ENCODE results near the gene HCN4. TPM values are rescaled to one million over a fixed set of nuclear protein-coding genes. Genes with fewer than 3 reads are reported as not detected.

Gene HCN4
- total RNA-seq, 1 experiment from 2014 or later, result 0.29 TPM

- Histone ChIP-seq H3K4me1 (no peaks in the 10 kb centered on the region), H3K4me3 (ENCODE audit: low read depth, low read length) (no peak overlapping the region), H3K9me3 (no peaks in the 10 kb centered on the region), H3K27me3 (replicated peaks; ENCODE audit: control insufficient read depth, insufficient read depth, low read length) (no peaks in the 10 kb centered on the region), H3K36me3 (ENCODE audit: control insufficient read depth, insufficient read depth, low read length) (no peaks in the 10 kb centered on the region)
- CTCF ChIA-PET, result no interaction called here
- H3K4me1 Mint-ChIP-seq (ENCODE audit: low read depth, unreplicated experiment), result peaks cover 1% of the 10 kb centered on the region
- DNase-seq, result no peak
- intact Hi-C loops (cut with micrococcal nuclease; ENCODE audit: unreplicated experiment), result no loop called here
- TF ChIP-seq CTCF (IDR thresholded peaks at IDR 0.05; ENCODE audit: insufficient read depth in 1 of 2, low read depth in 1 of 2, low read length in 1 of 2, severe bottlenecking in 1 of 2, unreplicated experiment in 1 of 2), result no peak
- BruUV-seq (replicated peaks), result no TSS peak
- H3K27me3 Mint-ChIP-seq (ENCODE audit: insufficient read depth, unreplicated experiment), result peaks cover 6% of the 10 kb centered on the region
- POLR2A ChIA-PET, result no interaction called here
- no peak overlapping the region for H3K4me3 Mint-ChIP-seq (ENCODE audit: unreplicated experiment)
- H3K9me3 Mint-ChIP-seq (ENCODE audit: unreplicated experiment), result peaks cover 20% of the 10 kb centered on the region
- H3K36me3 Mint-ChIP-seq (ENCODE audit: insufficient read depth, unreplicated experiment), result no peaks in the 10 kb centered on the region
- H3K27ac Mint-ChIP-seq (ENCODE audit: unreplicated experiment), result no peak overlapping the region
Measured at GRCh38 chr15:73382115-73382514, 13.4 kb upstream of the HCN4 start.

- peaks cover 4% of the 10 kb centered on the region for H3K36me3 Mint-ChIP-seq (ENCODE audit: insufficient read depth, unreplicated experiment)
- H3K27ac Mint-ChIP-seq (ENCODE audit: unreplicated experiment), result no peak overlapping the region
- H3K27me3 Mint-ChIP-seq (ENCODE audit: insufficient read depth, unreplicated experiment), result peaks cover 6% of the 10 kb centered on the region
- no TSS peak for BruUV-seq (replicated peaks)
- no peak for TF ChIP-seq CTCF (IDR thresholded peaks at IDR 0.05; ENCODE audit: insufficient read depth in 1 of 2, low read depth in 1 of 2, low read length in 1 of 2, severe bottlenecking in 1 of 2, unreplicated experiment in 1 of 2)
- Histone ChIP-seq H3K4me3 (ENCODE audit: low read depth, low read length) (no peak overlapping the region), H3K27me3 (replicated peaks; ENCODE audit: control insufficient read depth, insufficient read depth, low read length) (no peaks in the 10 kb centered on the region), H3K36me3 (ENCODE audit: control insufficient read depth, insufficient read depth, low read length) (no peaks in the 10 kb centered on the region), H3K9me3 (no peaks in the 10 kb centered on the region), H3K4me1 (no peaks in the 10 kb centered on the region)
- no peaks in the 10 kb centered on the region for H3K4me1 Mint-ChIP-seq (ENCODE audit: low read depth, unreplicated experiment)
- ChIA-PET POLR2A (no interaction called here), CTCF (no interaction called here)
- H3K4me3 Mint-ChIP-seq (ENCODE audit: unreplicated experiment), result no peak overlapping the region
- H3K9me3 Mint-ChIP-seq (ENCODE audit: unreplicated experiment), result peaks cover 20% of the 10 kb centered on the region
- intact Hi-C loops (cut with micrococcal nuclease; ENCODE audit: unreplicated experiment), result no loop called here
- no peak for DNase-seq
Measured at GRCh38 chr15:73380661-73381060, 11.9 kb upstream of the HCN4 start.

GRCh38 chr15:73378089-73378488 lies 9.3 kb upstream of the HCN4 start:
- H3K27me3 Mint-ChIP-seq (ENCODE audit: insufficient read depth, unreplicated experiment), result peaks cover 6% of the 10 kb centered on the region
- no peak for TF ChIP-seq CTCF (IDR thresholded peaks at IDR 0.05; ENCODE audit: insufficient read depth in 1 of 2, low read depth in 1 of 2, low read length in 1 of 2, severe bottlenecking in 1 of 2, unreplicated experiment in 1 of 2)
- H3K9me3 Mint-ChIP-seq (ENCODE audit: unreplicated experiment), result peaks cover 20% of the 10 kb centered on the region
- no TSS peak for BruUV-seq (replicated peaks)
- no peak overlapping the region for H3K4me3 Mint-ChIP-seq (ENCODE audit: unreplicated experiment)
- Histone ChIP-seq H3K4me1 (no peaks in the 10 kb centered on the region), H3K4me3 (ENCODE audit: low read depth, low read length) (no peak overlapping the region), H3K36me3 (ENCODE audit: control insufficient read depth, insufficient read depth, low read length) (no peaks in the 10 kb centered on the region), H3K9me3 (no peaks in the 10 kb centered on the region), H3K27me3 (replicated peaks; ENCODE audit: control insufficient read depth, insufficient read depth, low read length) (no peaks in the 10 kb centered on the region)
- intact Hi-C loops (cut with micrococcal nuclease; ENCODE audit: unreplicated experiment), result no loop called here
- CTCF ChIA-PET, result no interaction called here
- no peak for DNase-seq
- POLR2A ChIA-PET, result no interaction called here
- H3K27ac Mint-ChIP-seq (ENCODE audit: unreplicated experiment), result no peak overlapping the region
- no peaks in the 10 kb centered on the region for H3K4me1 Mint-ChIP-seq (ENCODE audit: low read depth, unreplicated experiment)
- peaks cover 4% of the 10 kb centered on the region for H3K36me3 Mint-ChIP-seq (ENCODE audit: insufficient read depth, unreplicated experiment)
